GM21367 (cell line): ENCODE measurements around the gene KCNF1.

Source experiments
- ATAC-seq: cut with Tn5 transposase; IDR thresholded peaks from one replicate; pipeline ENCODE4 v1.9.1; 2021; ENCODE audit not compliant: unreplicated experiment

Gene KCNF1

GRCh38 chr2:10901160-10901939 lies 10.4 kb upstream of the KCNF1 start:
- no peak for ATAC-seq

GRCh38 chr2:10903861-10904210 lies 7.9 kb upstream of the KCNF1 start:
- no peak for ATAC-seq

GRCh38 chr2:10904455-10904854 lies 7.3 kb upstream of the KCNF1 start:
- ATAC-seq, result no peak

GRCh38 chr2:10905006-10905861 lies 6.5 kb upstream of the KCNF1 start:
- no peak for ATAC-seq

- no peak for ATAC-seq
Measured at GRCh38 chr2:10905862-10906143, 5.9 kb upstream of the KCNF1 start.

GRCh38 chr2:10906926-10907625 lies 4.7 kb upstream of the KCNF1 start:
- no peak for ATAC-seq

- ATAC-seq, result no peak
Measured at GRCh38 chr2:10908195-10908594, 3.5 kb upstream of the KCNF1 start.

GRCh38 chr2:10909050-10909995 lies 2.4 kb upstream of the KCNF1 start:
- ATAC-seq, result no peak

- no peak for ATAC-seq
Measured at GRCh38 chr2:10909996-10910341, 1.8 kb upstream of the KCNF1 start.

- ATAC-seq, result no peak
Measured at GRCh38 chr2:10910625-10911024, 1.1 kb upstream of the KCNF1 start.

GRCh38 chr2:10912076-10912731 lies 470 bp downstream of the KCNF1 start:
- ATAC-seq, result no peak

GRCh38 chr2:10912796-10913455 lies 1.2 kb downstream of the KCNF1 start:
- no peak for ATAC-seq

GRCh38 chr2:10913501-10914271 lies 2.0 kb downstream of the KCNF1 start:
- no peak for ATAC-seq

GRCh38 chr2:10914272-10914693 lies 2.5 kb downstream of the KCNF1 start:
- ATAC-seq, result no peak

GRCh38 chr2:10915236-10915635 lies 3.5 kb downstream of the KCNF1 start:
- ATAC-seq, result no peak

GRCh38 chr2:10915731-10916276 lies 4.1 kb downstream of the KCNF1 start:
- ATAC-seq, result no peak

GRCh38 chr2:10916953-10917352 lies 5.2 kb downstream of the KCNF1 start:
- ATAC-seq, result no peak

GRCh38 chr2:10917927-10918326 lies 6.2 kb downstream of the KCNF1 start:
- no peak for ATAC-seq
